Lung (tissue), 12 donors: ENCODE data around the gene JADE1. TPM values are rescaled to one million over a fixed set of nuclear protein-coding genes. Genes with fewer than 3 reads are reported as not detected.

Experiments
- ATAC-seq: fragments of 200-7000 bp; cut with Tn5 transposase; one replicate; pipeline ENCODE4 v1.9.1; 2020; ENCODE audit warnings: moderate number of reproducible peaks; ENCODE audit not compliant: insufficient read depth, low FRiP score
- DNase-seq, 3 donors: peaks; one replicate each; pipeline ENCODE4 v3.0.0-alpha.2; 2013 to 2017
- H3K27ac ChIP-seq, 2 donors: one replicate each; pipeline ENCODE4 v1.5.1; 2013; ENCODE audit warnings: mild to moderate bottlenecking in 2 of 2, moderate library complexity in 2 of 2, control low read depth in 1 of 2, inconsistent platforms in 1 of 2, low read depth in 1 of 2, low read length in 1 of 2
- H3K27me3 ChIP-seq, 3 donors: one replicate each; pipeline ENCODE4 v1.5.1; 2013; ENCODE audit warnings: low read length in 2 of 3; ENCODE audit not compliant: control insufficient read depth in 3 of 3, insufficient read depth in 3 of 3
- H3K36me3 ChIP-seq, 4 donors: one replicate each; pipeline ENCODE4 v1.5.1; 2013; ENCODE audit warnings: low read length in 4 of 4, mild to moderate bottlenecking in 1 of 4, moderate library complexity in 1 of 4; ENCODE audit not compliant: control insufficient read depth in 4 of 4, insufficient read depth in 4 of 4
- H3K4me1 ChIP-seq, 5 donors: one replicate each; pipeline ENCODE4 v1.5.1; 2013; ENCODE audit warnings: low read length in 5 of 5, mild to moderate bottlenecking in 2 of 5, moderate library complexity in 1 of 5; ENCODE audit not compliant: control insufficient read depth in 5 of 5, insufficient read depth in 5 of 5
- H3K4me3 ChIP-seq: one replicate; pipeline ENCODE4 v1.5.1; 2013; ENCODE audit warnings: mild to moderate bottlenecking, control low read depth, moderate library complexity
- H3K9ac ChIP-seq, 2 donors: one replicate each; pipeline ENCODE4 v1.5.1; 2013; ENCODE audit warnings: low read length in 2 of 2, control low read depth in 1 of 2; ENCODE audit not compliant: insufficient read depth in 1 of 2
- H3K9me3 ChIP-seq, 4 donors: one replicate each; pipeline ENCODE4 v1.5.1; 2013; ENCODE audit warnings: low read length in 3 of 4, mild to moderate bottlenecking in 1 of 4, moderate library complexity in 1 of 4; ENCODE audit not compliant: control insufficient read depth in 4 of 4, insufficient read depth in 3 of 4
- CTCF ChIP-seq: IDR thresholded peaks from 2 replicates; pipeline ENCODE4 v1.5.1; 2012; ENCODE audit warnings: mild to moderate bottlenecking; ENCODE audit errors: control extremely low read depth, extremely low read depth
- WGBS, 2 donors: extraction: QIAGEN DNeasy Blood & Tissue Kit; methylation state at CpG; one replicate each; pipeline ENCODE4 v1.1.7; 2013; 5-methylcytosine and 5-hydroxymethylcytosine counted together
- polyA plus RNA-seq, 2 donors: library from polyadenylated mRNA; stranded (reverse); fragments of 200-250 nt; gene quantifications; one replicate each; pipeline ENCODE4 v1.2.1, GENCODE V29; 2013
- total RNA-seq, 2 donors: library from RNA; depleted of rRNA in 1 of 2; stranded (reverse); fragments of >200 nt in 1 of 2; gene quantifications; one replicate each; pipeline ENCODE4 v1.2.1, GENCODE V29; 2014 to 2021
- donor health status: control.
- donor health status: control.
- donor health status: Bipolar disorder and iron deficiency.
- donor health status: healthy.
- donor health status: DM: yes; HTN: yes; CAD: no.

Gene JADE1
- total and polyA plus RNA-seq, 4 donors, result 8.9 to 46.1 (median 17.5) TPM

- Histone ChIP-seq H3K4me3 (no peak overlapping the region), H3K9me3 (peaks cover 0 to 4% (median 0%) of the 10 kb centered on the region in 4 donors), H3K4me1 (peaks cover 0 to 15% (median 9%) of the 10 kb centered on the region in 5 donors), H3K27ac (peak overlapping the region in 1 of 2 donors; percentile 43), H3K9ac (no peak overlapping the region), H3K36me3 (peaks cover 3 to 37% (median 24%) of the 10 kb centered on the region in 4 donors), H3K27me3 (no peaks in the 10 kb centered on the region)
- ATAC-seq (no peak), DNase-seq (peak in 1 of 3 donors; percentile 26)
- no peak for TF ChIP-seq CTCF
- WGBS, 2 donors, result 57 to 66% methylated on average over 14 of the region's 14 CpGs
Measured at GRCh38 chr4:128862608-128863311, 53.3 kb downstream of the JADE1 start.

- Histone ChIP-seq H3K36me3 (peaks cover 0 to 33% (median 20%) of the 10 kb centered on the region in 4 donors), H3K4me3 (no peak overlapping the region), H3K27ac (peak overlapping the region in 1 of 2 donors; percentile 43), H3K9me3 (peaks cover 0 to 4% (median 0%) of the 10 kb centered on the region in 4 donors), H3K4me1 (peaks cover 0 to 15% (median 9%) of the 10 kb centered on the region in 5 donors), H3K27me3 (no peaks in the 10 kb centered on the region), H3K9ac (no peak overlapping the region)
- peak; percentile 85 to 87 (median 86) for DNase-seq
- 48 to 60% methylated on average over 10 of the region's 10 CpGs for WGBS, 2 donors
- peak; percentile 78 for ATAC-seq
- peak; percentile 64 for TF ChIP-seq CTCF
Measured at GRCh38 chr4:128863312-128864075, 54.0 kb downstream of the JADE1 start.

- no peak overlapping the region for H3K27ac ChIP-seq
- peaks cover 2 to 33% (median 20%) of the 10 kb centered on the region in 4 donors for H3K36me3 ChIP-seq
- no peak for TF ChIP-seq CTCF
- no peaks in the 10 kb centered on the region for H3K27me3 ChIP-seq
- no peaks in the 10 kb centered on the region for H3K9me3 ChIP-seq
- H3K9ac ChIP-seq, result no peak overlapping the region
- ATAC-seq (no peak), DNase-seq (no peak)
- H3K4me1 ChIP-seq, result peaks cover 0 to 4% (median under 1%) of the 10 kb centered on the region in 5 donors
- WGBS, 2 donors, result 87 to 90% methylated on average over 2 of the region's 2 CpGs
- H3K4me3 ChIP-seq, result no peak overlapping the region
Measured at GRCh38 chr4:128865132-128865531, 55.6 kb downstream of the JADE1 start.
